GM12872 (cell line): ENCODE measurements around the gene ASIC3.

Experiments
- TF ChIP-seq, protein P1 (sequence below): IDR thresholded peaks from 3 replicates; pipeline ENCODE4 v1.5.1; 2011; ENCODE audit warnings: low read depth, mild to moderate bottlenecking, low read length, moderate library complexity; ENCODE audit not compliant: insufficient read depth

ASIC3 gene

DNA sequence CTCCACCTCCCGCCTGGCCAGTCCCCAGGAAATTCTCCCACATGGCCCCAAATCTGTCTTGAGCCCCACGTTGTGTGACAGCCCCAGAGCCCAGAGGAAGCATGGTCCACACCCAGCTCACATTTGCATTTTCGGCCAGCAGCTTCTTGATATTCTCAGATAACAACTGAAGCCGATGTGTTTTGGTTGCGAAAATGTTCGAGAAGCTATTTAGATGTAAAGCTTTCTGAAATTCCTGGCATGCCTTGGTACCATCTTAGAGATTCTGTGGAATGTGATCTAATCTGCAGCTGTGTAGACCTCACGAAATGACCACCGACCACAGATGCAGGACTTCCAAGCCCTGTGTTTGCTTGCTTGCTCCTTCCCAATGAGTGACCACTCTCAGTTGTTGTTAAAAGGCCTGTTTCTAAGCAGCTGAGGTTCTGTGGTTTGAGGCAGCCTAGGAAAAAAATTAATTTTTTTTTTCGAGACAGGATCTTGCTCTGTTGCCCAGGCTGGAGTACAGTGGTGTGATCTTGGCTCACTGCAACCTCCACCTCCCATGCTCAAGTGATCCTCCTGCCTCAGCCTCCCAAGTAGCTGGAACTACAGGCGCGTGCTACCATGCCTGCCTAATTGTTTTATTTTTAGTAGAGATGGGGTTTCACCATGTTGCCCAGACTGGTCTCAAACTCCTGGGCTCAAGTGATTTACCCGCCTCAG is 19.9 kb downstream of the ASIC3 start:
- TF ChIP-seq, protein P1, sequence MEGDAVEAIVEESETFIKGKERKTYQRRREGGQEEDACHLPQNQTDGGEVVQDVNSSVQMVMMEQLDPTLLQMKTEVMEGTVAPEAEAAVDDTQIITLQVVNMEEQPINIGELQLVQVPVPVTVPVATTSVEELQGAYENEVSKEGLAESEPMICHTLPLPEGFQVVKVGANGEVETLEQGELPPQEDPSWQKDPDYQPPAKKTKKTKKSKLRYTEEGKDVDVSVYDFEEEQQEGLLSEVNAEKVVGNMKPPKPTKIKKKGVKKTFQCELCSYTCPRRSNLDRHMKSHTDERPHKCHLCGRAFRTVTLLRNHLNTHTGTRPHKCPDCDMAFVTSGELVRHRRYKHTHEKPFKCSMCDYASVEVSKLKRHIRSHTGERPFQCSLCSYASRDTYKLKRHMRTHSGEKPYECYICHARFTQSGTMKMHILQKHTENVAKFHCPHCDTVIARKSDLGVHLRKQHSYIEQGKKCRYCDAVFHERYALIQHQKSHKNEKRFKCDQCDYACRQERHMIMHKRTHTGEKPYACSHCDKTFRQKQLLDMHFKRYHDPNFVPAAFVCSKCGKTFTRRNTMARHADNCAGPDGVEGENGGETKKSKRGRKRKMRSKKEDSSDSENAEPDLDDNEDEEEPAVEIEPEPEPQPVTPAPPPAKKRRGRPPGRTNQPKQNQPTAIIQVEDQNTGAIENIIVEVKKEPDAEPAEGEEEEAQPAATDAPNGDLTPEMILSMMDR = no peak

DNA sequence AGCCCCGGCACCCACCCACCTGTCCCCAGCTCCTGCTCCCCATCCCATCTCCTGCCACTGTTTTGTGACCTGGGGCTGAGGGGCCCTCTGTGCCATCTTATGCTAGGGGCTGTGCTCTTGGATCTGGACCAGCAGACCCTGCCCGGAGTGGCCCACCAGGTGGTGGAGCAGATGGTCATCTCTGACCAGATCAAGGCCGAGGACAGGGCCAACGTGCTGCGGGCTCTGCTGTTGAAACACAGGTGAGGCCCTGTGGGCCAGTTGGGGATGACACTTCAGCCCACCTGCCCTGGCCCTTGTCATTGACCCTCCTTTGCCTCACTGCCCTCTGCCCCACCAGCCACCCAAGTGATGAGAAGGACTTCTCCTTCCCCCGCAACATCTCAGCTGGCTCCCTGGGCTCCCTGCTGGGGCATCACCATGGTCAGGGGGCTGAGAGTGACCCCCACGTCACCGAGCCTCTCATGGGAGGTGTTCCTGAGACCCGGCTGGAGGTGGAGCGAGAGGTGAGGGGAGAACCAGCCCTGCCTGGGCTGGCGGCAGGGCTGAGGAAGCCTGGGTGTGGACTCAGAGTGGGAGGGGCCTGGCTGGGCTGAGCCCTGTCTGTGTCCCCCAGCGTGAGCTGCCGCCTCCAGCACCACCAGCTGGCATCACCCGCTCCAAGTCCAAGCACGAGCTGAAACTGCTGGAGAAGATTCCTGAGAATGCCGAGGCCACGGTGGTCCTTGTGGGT is 21.7 kb downstream of the ASIC3 start:
- TF ChIP-seq, protein P1 = no peak

DNA sequence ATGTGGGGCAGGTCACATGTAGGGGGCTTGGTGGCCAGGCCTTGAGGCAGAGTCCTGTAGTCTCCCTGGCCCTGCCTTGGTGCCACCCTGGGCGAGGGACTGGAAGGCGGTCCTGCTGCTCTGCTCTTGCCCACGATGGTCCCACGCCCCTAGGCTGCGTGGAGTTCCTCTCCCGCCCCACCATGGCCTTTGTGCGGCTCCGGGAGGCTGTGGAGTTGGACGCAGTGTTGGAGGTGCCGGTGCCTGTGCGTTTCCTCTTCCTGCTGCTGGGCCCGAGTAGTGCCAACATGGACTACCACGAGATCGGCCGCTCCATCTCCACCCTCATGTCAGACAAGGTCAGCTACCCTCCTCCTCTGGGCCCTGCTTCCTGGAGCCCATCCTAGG is 22.2 kb downstream of the ASIC3 start:
- TF ChIP-seq, protein P1 = no peak

- TF ChIP-seq, protein P1 = no peak
Measured at GRCh38 chr7:151071032-151071866, 22.9 kb downstream of the ASIC3 start.

DNA sequence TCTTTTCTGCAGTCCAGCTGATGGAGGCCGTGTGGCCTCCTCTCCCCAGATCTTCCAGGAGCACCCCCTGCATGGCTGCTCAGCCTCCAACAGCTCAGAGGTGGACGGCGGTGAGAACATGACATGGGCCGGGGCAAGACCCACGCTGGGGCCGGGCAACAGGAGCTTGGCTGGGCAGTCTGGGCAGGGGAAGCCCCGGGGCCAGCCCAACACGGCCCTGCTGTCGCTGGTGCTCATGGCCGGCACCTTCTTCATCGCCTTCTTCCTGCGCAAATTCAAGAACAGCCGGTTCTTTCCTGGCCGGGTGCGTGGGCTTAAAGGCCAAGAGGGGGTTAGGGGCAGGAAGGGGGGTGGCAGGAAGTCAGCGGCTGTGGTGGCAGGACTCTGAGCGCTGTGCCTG is 25.7 kb downstream of the ASIC3 start:
- TF ChIP-seq, protein P1 = no peak

GRCh38 chr7:151074817-151075661 is 26.7 kb downstream of the ASIC3 start:
- TF ChIP-seq, protein P1 = no peak
